ENCODE results near the gene LUZP2. TPM values are rescaled to one million over a fixed set of nuclear protein-coding genes. Genes with fewer than 3 reads are reported as not detected.

The LUZP2 gene
- polyA plus RNA-seq, 1 donor from 2014 or later, result 15.5 TPM

- H3K9me3 ChIP-seq (ENCODE audit: low read length), result no peaks in the 10 kb centered on the region
- TF ChIP-seq EZH2 (IDR thresholded peaks at IDR 0.05; ENCODE audit: borderline replicate concordance, insufficient read depth, low read length, poor library complexity, severe bottlenecking) (no peak), TAF1 (IDR thresholded peaks at IDR 0.05; ENCODE audit: low read depth) (no peak), POLR2AphosphoS5 (IDR thresholded peaks at IDR 0.05) (no peak), CTCF (IDR thresholded peaks at IDR 0.05; ENCODE audit: poor library complexity, severe bottlenecking) (no peak), MXI1 (conservative IDR thresholded peaks at IDR 0.05; ENCODE audit: poor library complexity, severe bottlenecking) (no peak), RAD21 (conservative IDR thresholded peaks at IDR 0.05) (no peak), SMC3 (conservative IDR thresholded peaks at IDR 0.05; ENCODE audit: poor library complexity) (no peak), REST (IDR thresholded peaks at IDR 0.05; ENCODE audit: borderline replicate concordance) (no peak), EP300 (conservative IDR thresholded peaks at IDR 0.05; ENCODE audit: poor library complexity, severe bottlenecking) (no peak)
- H3K9ac ChIP-seq (ENCODE audit: low read length), result no peak overlapping the region
- no peaks in the 10 kb centered on the region for H3K36me3 ChIP-seq (ENCODE audit: insufficient read depth, low read length)
- H3K27me3 ChIP-seq (ENCODE audit: insufficient read depth, low read depth, low read length), result no peaks in the 10 kb centered on the region
- no peak overlapping the region for H3K4me2 ChIP-seq (ENCODE audit: low read length)
- no peaks in the 10 kb centered on the region for H3K79me2 ChIP-seq (replicated peaks; ENCODE audit: insufficient read depth, low read length)
- no peaks in the 10 kb centered on the region for H4K20me1 ChIP-seq (ENCODE audit: insufficient read depth)
- H3K27ac ChIP-seq (ENCODE audit: low read length), result no peak overlapping the region
- no peaks in the 10 kb centered on the region for H3K9me2 ChIP-seq (ENCODE audit: insufficient read depth, low read length)
- H3F3A ChIP-seq (ENCODE audit: insufficient read depth, low read length, poor library complexity, severe bottlenecking), result no peaks in the 10 kb centered on the region
- H2AFZ ChIP-seq (ENCODE audit: low read depth, low read length), result no peak overlapping the region
- H3K4me3 ChIP-seq (ENCODE audit: low read length), result no peak overlapping the region
These were observed 234.7 kb downstream of the LUZP2 start for GRCh38 chr11:24731554-24731953.

GRCh38 chr11:24734742-24735237 is 237.9 kb downstream of the LUZP2 start:
- no peaks in the 10 kb centered on the region for H3F3A ChIP-seq (ENCODE audit: insufficient read depth, low read length, poor library complexity, severe bottlenecking)
- no peak overlapping the region for H3K4me2 ChIP-seq (ENCODE audit: low read length)
- H3K9me2 ChIP-seq (ENCODE audit: insufficient read depth, low read length), result no peaks in the 10 kb centered on the region
- H3K27ac ChIP-seq (ENCODE audit: low read length), result no peak overlapping the region
- no peaks in the 10 kb centered on the region for H4K20me1 ChIP-seq (ENCODE audit: insufficient read depth)
- no peaks in the 10 kb centered on the region for H3K36me3 ChIP-seq (ENCODE audit: insufficient read depth, low read length)
- H3K4me3 ChIP-seq (ENCODE audit: low read length), result no peak overlapping the region
- no peaks in the 10 kb centered on the region for H3K9me3 ChIP-seq (ENCODE audit: low read length)
- no peak for TF ChIP-seq CTCF (IDR thresholded peaks at IDR 0.05; ENCODE audit: poor library complexity, severe bottlenecking)
- no peak for TF ChIP-seq MXI1 (conservative IDR thresholded peaks at IDR 0.05; ENCODE audit: poor library complexity, severe bottlenecking)
- TF ChIP-seq TAF1 (IDR thresholded peaks at IDR 0.05; ENCODE audit: low read depth), result no peak
- no peak for TF ChIP-seq SMC3 (conservative IDR thresholded peaks at IDR 0.05; ENCODE audit: poor library complexity)
- no peak for TF ChIP-seq EP300 (conservative IDR thresholded peaks at IDR 0.05; ENCODE audit: poor library complexity, severe bottlenecking)
- TF ChIP-seq EZH2 (IDR thresholded peaks at IDR 0.05; ENCODE audit: borderline replicate concordance, insufficient read depth, low read length, poor library complexity, severe bottlenecking), result no peak
- TF ChIP-seq RAD21 (conservative IDR thresholded peaks at IDR 0.05), result no peak
- TF ChIP-seq POLR2AphosphoS5 (IDR thresholded peaks at IDR 0.05), result no peak
- no peak for TF ChIP-seq REST (IDR thresholded peaks at IDR 0.05; ENCODE audit: borderline replicate concordance)
- no peak overlapping the region for H3K9ac ChIP-seq (ENCODE audit: low read length)
- no peaks in the 10 kb centered on the region for H3K27me3 ChIP-seq (ENCODE audit: insufficient read depth, low read depth, low read length)
- H3K79me2 ChIP-seq (replicated peaks; ENCODE audit: insufficient read depth, low read length), result no peaks in the 10 kb centered on the region
- no peak overlapping the region for H2AFZ ChIP-seq (ENCODE audit: low read depth, low read length)

Measured in neural cell (in vitro differentiated cells).